Left hindlimb (tissue), 1 donor: ENCODE results near the gene TRPM2.

Experiments
- DNase-seq: peaks from one replicate; pipeline ENCODE4 v3.0.0-alpha.2; 2018

TRPM2 gene

GRCh38 chr21:44489962-44490361 is 136.5 kb downstream of the TRPM2 start:
- no peak for DNase-seq

- DNase-seq: no peak
Observed at GRCh38 chr21:44490405-44490804, 137.0 kb downstream of the TRPM2 start.

GRCh38 chr21:44490816-44491215 is 137.4 kb downstream of the TRPM2 start:
- DNase-seq: no peak
